SK-MEL-5 (cell line): Measurements from ENCODE around the gene PANK3. TPM values are rescaled to one million over a fixed set of nuclear protein-coding genes. Genes with fewer than 3 reads are reported as not detected.
"Not testable (repeated sequence)": the region's sequence is repeated elsewhere in the genome, so short reads cannot be mapped to it uniquely, and the experiment has no call there.

Experiments
- DNase-seq: peaks from one replicate; pipeline ENCODE4 v3.0.0-alpha.2; 2016; ENCODE audit warnings: low read depth, low spot score
- in situ Hi-C: cut with HindIII; loops from 2 replicates; pipeline ENCODE4 v1.10.0; 2016; ENCODE audit warnings: low sequenced_read_pairs, high pct_unique_total_duplicates, low pct_unique_long_range_greater_than_20kb
- total RNA-seq: library from RNA; depleted of rRNA; stranded (reverse); fragments of >200 nt; shearing (Covaris generic); gene quantifications from 2 replicates; pipeline ENCODE4 v1.2.3, GENCODE V29; 2014

PANK3 gene
- total RNA-seq, 1 experiment from 2014 or later = 48.8 TPM

DNA sequence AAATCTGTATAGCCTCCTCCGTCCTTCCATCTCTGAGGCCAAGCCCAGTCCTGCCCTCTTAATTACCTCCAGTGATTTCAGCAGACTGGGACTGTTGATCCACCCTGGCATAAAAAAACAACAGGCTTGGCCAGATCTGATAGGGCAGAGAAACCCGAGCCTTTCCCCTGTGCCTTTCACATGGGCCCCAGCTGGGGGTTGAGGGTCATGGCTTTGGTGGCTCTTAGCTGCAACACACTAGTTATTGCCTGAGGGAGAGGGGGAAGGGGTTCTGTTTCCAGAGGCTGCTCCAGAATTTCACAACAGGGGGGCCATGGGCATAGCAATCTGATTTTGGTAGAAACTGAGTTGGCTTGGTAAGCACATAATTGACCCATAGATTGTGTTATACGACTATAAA lies 21.2 kb upstream of the PANK3 start:
- DNase-seq = no peak
- in situ Hi-C loops = no loop called here

DNA sequence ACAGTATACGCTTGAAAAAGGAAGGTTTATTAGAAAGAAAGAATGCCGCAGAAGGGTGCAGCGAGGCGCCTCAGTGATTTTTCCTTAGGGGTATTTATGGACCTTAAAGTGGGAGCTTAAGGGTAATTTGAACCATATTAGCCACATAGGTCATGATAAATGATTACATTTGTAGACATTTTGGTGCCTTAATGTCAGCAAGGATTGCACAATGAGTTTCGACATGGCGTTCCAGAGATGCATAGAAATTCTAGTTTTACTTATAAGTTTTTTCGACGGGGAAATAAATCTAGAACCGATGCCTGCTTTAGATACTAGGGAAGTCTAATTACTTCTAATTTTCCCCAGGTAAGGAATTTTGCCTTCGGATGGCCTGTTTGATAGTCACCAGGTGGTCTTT lies 20.7 kb upstream of the PANK3 start:
- in situ Hi-C loops = no loop called here
- no peak for DNase-seq

DNA sequence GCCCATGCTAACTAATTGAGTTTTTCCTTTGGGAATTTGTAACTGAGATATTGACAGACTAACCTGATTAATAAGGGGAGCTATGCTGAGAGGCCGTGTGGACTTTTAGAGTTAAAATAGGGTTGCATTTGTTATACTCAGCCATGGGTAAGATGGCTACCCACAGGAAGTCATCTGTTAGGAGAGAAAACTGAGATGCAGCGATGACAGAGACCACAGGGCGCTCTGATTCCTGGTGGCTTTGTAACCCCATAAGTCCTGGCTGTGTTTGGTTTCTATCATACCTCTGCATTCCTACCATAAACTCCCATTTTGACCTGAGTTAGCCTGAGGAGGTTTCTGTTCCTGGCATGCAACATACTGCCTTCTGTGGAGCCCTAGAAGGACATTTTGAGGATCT lies 19.5 kb upstream of the PANK3 start:
- in situ Hi-C loops = no loop called here
- no peak for DNase-seq

DNA sequence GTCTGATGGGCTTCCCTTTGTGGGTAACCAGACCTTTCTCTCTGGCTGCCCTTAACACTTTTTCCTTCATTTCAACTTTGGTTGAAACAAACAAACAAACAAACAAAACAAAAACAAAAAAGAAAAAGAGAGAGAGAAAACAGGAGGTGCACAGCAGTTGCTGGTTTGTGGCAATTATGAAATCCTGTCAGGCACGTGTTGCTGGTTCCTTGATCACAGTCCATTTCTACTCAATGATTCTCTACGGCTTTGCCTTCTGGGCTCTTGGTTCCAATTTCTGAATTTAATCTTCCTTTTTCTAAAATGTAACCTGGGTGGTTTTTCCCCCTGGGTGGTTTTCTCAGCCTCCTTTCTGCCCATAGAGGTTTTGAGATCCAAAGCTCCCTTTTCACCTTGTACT lies 17.8 kb upstream of the PANK3 start:
- DNase-seq = no peak
- in situ Hi-C loops = no loop called here

DNA sequence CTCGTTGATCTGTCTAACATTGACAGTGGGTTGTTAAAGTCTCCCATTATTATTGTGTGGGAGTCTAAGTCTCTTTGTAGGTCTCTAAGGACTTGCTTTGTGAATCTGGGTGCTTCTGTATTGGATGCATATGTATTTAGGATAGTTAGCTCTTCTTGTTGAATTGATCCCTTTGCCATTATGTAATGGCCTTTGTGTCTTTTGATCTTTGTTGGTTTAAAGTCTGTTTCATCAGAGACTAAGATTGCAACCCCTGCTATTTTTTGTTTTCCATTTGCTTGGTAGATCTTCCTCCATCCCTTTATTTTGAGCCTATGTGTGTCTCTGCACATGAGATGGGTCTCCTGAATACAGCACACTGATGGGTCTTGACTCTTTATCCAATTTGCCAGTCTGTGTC lies 17.0 kb upstream of the PANK3 start:
- in situ Hi-C loops, DNase-seq: not testable (repeated sequence)

DNA sequence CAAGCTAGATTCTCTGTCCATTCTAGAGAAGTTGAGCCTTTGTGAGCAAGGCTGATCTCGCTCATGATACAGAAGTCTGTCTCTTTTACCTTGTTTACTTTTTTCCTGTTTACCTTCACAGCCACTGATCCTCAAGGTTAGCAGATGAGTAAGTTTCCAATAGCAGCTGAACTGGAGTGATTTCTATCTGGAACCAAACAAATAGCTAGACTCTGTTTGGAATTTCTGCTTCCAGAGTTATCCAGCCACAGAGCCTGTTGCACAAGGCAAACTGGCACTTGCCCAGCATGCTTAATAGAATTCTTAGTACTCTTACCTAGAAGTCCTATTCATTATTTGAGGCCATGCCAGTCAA lies 12.8 kb upstream of the PANK3 start:
- in situ Hi-C loops = no loop called here
- no peak for DNase-seq

DNA sequence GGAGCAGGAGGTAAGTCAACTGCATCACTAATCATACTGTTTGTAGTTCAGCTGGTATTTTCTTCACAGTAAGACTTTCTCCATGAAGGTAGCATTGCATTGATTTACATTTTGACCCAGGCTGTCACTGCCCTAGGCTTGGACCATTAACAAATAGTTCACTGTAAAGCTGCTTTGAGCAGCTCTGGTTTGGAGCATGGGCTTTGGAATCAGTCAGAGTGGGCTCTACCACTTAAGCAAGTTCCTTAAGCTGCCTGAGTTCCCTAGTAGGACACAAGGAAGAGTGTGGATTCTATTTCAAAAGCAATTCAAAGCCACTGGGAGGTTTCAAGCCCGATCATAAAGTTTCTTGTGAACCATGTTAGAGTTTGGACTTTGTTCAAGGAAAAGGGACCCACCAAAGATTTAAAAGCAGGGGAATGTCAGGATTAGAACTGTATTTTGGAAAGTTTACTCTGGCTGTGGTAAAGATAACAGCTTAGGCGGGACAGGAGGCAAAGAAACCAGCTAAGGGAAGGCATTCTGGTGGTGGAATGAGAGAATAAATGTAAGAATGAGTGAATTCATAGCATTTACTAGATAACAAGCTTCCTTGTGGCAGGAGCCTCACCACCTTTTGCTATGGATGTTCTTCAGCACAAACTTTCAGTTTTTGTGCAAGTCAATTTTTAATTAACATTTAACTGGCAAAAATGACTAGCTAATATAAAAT lies 12.3 kb upstream of the PANK3 start:
- in situ Hi-C loops = no loop called here
- no peak for DNase-seq

DNA sequence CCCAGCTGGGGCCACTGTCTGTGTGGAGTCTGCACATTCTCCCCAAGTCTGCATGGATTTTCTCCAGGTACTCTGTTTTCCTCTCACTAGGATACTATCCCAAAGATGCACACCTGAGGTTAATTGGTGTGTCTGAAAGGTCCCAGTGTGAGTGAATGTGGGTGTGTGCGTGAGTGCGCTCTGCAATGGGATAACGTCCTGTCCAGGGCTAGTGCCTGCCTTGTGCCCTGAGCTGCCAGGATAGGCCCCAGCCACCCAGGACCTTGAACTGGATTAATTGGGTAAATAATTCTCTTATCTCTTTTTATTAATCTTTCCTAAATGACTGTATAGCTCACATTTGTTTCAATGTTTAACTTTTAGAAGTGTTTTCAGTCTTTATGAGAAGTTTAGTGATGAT lies 11.5 kb upstream of the PANK3 start:
- no peak for DNase-seq
- in situ Hi-C loops = no loop called here

DNA sequence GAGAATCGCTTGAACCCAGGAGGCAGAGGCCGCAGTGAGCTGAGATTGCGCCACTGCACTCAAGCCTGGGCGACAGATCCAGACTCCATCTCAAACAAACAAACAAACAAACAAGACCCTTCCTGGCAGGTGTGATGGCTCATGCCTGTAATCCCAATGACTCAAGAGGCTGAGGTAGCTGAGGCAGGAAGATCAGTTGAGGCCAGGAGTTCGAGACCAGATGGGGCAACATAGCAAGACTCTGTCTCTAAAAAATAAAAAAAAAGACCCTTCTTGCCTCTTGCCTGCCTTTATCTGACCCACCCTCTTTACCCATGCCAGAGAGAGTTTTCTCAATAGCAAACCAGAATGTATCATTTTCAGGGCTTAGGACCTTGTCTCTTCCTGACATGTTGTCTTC lies 8.8 kb upstream of the PANK3 start:
- in situ Hi-C loops = no loop called here
- no peak for DNase-seq

DNA sequence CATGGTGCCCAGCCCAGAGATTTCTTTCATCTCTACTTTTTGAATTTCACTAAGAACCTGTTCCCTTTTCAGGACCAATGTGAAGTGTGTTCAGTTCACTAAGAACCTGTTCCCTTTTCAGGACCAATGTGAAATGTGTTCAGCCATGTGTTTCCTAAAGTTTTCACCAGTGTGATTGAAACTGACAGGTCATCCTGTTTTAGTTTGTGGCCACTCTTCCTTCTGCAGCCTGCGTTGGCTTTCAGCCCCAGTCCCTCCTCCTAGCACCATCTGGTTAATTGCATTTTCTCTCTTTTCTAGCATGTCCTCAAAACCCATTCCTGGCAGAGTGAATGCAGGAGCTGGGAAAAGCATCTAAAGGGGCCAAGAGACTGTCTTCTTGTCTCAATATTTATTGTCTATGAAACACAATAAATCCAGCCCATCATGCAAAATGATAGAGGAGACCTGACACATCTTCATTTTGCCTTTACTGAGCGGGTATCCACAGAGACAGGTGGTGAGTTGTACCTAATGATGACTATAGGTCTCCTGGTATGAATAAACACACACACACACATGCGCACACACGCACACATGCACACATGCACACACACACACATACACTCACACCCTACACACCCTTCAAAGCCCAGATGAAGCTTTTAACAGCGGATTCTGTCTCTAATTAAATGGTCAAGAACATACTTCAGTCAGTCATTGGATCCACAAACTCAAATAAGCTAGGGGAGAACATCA lies 6.1 kb upstream of the PANK3 start:
- in situ Hi-C loops = no loop called here
- DNase-seq = no peak

DNA sequence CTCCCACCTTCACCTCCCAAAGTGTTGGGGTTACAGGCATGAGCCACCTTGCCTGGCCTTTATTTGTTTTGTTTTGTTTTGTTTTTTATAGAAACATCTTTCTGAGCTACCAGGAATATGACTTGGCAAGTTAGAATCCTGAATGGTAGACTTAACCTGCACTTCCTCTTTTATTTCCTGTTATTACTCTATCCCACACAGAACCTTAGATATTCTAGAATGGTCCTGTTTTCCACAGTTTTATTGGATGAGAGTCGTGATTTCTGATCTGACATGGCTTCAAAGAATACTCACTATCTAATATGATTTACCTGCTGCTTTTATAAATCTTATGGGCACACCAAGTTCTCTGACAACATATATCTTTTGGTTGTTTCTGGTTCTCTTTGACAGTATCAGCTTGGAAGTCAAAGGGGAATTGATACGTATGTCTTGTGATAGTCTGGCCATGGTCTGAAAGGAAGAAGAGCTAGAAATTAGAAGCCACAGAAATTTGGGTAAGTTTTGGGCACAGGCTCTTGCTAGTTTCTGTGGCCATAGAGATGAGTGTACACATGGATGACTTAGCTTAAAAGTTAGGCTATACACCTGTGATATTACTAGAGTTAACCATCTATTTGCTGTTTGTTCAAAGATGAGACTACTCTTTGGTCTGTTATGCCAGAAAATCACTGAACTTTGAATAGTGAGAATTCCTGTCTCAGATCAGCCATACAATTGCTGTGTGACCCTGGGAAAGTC lies 4.7 kb upstream of the PANK3 start:
- no peak for DNase-seq
- in situ Hi-C loops = no loop called here

DNA sequence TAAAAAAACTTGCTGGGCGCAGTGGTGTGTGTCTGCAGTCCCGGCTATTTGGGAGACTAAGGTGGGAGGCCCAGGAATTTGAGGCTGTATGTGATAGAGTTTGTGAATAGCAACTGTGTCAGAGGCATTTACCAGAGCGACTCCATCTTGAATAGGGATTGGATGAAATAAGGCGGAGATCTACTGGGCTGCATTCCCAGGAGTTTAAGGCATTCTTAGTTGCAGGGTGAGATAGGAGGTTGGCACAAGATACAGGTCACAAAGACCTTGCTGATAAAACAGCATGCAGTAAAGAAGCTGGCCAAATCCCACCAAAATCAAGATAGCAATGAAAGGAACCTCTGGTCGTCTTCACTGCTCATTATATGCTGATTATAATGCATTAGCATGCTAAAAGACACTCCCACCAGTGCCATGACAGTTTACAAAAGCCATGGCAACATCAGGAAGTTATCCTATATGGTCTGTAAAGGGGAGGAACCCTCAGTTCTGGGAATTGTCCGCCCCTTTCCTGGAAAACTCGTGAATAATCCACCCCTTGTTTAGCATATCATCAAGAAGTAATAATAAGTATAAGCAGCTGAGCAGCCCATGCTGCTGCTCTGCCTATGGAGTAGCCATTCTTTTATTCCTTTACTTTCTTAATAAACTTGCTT lies 1.8 kb upstream of the PANK3 start:
- in situ Hi-C loops, DNase-seq: not testable (repeated sequence)

DNA sequence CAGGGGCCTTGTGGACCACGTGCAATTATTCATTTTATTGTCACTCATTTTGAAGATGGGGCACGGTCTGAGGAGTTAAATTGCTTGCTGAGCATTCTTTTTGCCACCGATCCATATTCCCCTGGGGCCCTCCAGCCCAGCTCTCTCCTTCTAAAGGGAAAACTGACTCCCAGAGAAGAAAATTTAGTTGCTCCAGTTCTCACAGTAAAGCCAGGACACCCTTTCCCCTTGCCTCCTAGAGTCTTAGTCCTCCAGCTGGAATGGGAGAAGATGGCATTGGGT lies 1.0 kb upstream of the PANK3 start:
- in situ Hi-C loops = no loop called here
- DNase-seq = no peak

DNA sequence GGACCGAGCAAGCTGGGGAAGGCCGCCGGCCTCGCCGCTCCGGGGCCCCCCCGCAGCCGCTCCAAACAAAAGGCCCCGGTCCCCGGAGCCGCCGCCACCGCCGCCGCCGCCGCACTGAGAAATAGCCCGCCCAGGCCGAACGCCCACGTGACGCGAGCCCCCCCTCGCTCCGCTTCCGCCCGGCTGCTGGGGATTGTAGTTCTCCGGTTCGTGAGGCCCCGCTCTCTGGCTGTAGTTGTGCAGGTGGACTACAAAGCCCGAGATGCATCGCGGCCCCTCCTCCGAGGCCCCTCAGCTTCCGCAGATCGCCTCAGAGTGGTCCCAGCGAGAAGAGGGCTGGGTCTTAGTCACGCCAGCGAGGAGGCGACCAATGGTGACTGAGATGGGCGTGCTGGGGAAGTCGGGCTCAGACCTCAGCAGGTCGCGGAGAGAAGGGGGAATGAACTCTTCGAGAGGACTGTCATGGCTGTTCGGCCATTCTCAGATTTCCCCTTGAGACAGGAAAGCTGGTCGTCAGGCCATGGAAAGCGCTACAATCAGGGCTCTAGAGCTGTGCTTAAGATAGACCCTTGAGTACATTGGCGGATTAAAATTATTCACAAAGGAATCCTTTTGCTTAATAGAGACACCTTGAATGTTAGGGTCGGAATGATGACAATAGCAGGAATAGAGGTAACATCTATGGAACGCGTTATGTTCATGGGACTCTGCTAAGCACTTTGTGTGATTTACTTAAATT lies 489 bp upstream of the PANK3 start:
- in situ Hi-C loops = no loop called here
- peak; percentile 98 for DNase-seq

DNA sequence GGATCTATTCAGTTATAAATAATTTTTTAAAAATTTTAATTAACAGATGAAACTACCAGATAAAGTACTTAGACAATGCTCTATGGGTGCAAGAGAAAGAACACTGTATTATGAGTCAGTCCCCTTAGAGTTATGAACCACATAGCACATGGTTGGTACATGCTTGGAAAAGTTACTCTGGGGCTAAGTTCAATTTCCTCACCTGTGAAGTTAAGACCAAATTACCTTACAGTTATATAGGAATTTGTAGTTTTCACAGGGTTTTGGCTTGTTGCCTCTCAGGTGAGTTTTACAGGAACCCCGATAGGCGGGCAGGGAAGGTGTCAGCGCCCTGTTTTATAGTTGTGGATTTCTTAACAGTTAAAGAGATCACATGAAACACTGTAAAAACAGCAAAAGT lies 1.2 kb downstream of the PANK3 start:
- DNase-seq = no peak
- in situ Hi-C loops = no loop called here

DNA sequence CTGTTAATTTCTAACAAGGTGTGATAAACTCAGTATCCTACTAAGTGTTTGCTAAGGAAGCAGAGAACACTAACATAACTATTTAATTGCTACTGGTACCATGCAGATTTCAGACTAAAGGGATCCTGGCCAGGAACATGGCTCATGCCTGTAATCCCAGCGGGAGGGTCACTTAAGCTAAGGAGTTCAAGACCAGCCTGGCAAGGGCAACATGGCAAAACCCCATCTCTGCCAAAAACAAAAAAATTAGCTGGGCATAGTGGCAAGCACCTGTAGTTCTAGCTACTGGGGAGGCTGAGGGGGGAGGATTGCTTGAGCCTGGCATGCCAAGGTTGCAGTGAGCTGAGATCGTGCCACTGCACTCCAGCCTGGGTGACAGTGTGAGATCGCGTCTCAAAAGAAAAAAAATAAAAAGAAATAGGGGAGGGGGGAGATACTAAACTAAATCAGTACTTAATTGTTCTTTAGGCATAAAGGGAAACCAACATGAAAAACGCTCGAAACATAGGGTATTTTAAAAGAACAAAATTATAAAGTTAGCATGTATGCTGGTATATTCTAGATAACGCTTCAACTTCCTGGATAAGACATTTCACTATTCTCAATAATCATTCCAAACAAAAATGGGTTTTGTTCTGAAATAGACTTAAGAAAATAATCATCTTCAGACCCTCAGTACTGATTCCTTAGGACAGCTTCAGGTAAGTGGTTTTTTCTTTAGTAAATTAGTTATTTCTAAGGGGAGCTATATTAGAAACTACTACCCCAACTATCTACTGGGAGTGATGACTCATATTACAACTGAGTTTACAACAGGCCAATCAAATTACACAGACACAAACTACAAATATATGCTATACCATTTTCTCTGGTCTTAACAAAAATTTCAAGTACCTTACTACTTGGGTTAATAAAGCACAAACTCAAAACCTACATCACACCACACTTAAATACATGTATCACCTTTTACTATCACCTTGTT lies 3.5 kb downstream of the PANK3 start:
- DNase-seq = no peak
- in situ Hi-C loops = no loop called here

DNA sequence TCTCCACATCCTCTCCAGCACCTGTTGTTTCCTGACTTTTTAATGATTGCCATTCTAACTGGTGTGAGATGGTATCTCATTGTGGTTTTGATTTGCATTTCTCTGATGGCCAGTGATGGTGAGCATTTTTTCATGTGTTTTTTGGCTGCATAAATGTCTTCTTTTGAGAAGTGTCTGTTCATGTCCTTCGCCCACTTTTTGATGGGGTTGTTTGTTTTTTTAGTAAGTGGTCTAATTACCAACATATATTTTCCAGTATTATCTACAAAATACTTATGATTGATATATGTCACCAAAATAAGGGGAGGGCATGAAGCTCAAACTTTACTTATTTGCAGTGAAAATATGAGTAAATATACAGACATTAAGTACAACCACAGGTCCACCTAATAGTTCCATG lies 5.0 kb downstream of the PANK3 start:
- in situ Hi-C loops, DNase-seq: not testable (repeated sequence)
